NCI-H1092 treated with DMSO at 0.1 percent for 48 hours (cell line): Measurements from ENCODE around the gene SNX6.
A peak's percentile ranks its signal among the peaks of the same experiment; 100 is the strongest.
"Not testable (repeated sequence)": the region's sequence is repeated elsewhere in the genome, so short reads cannot be mapped to it uniquely, and the experiment has no call there.

ENCODE experiments used
- DNase-seq: peaks from one replicate; lab custom pipeline; 2025; lab: John Stamatoyannopoulos, UW

Gene SNX6

GRCh38 chr14:34629657-34630529 is at the start of gene SNX6:
SNX6 (minus strand) TSS chr14:34630148; CDS start chr14:34630116, 32 bp downstream.
- peak; percentile 84 for DNase-seq

GRCh38 chr14:34678735-34679134 is 48.8 kb upstream of the SNX6 start:
- DNase-seq, result no peak

GRCh38 chr14:34678306-34678705 is 48.4 kb upstream of the SNX6 start:
- no peak for DNase-seq

- DNase-seq, result peak; percentile 34
These were observed 46.7 kb upstream of the SNX6 start for GRCh38 chr14:34676516-34677211.

GRCh38 chr14:34673702-34674101 is 43.8 kb upstream of the SNX6 start:
- DNase-seq, result no peak

GRCh38 chr14:34671716-34672115 is 41.8 kb upstream of the SNX6 start:
- DNase-seq, result no peak

- DNase-seq, result no peak
These were observed 38.2 kb upstream of the SNX6 start for GRCh38 chr14:34668111-34668510.

GRCh38 chr14:34667007-34667406 is 37.1 kb upstream of the SNX6 start:
- DNase-seq, result no peak

GRCh38 chr14:34665785-34666435 is 36.0 kb upstream of the SNX6 start:
- DNase-seq, result no peak

- no peak for DNase-seq
These were observed 32.7 kb upstream of the SNX6 start for GRCh38 chr14:34662561-34663088.

- DNase-seq, result no peak
These were observed 30.8 kb upstream of the SNX6 start for GRCh38 chr14:34660796-34661195.

- DNase-seq, result no peak
These were observed 26.0 kb upstream of the SNX6 start for GRCh38 chr14:34655959-34656358.

GRCh38 chr14:34653073-34653472 is 23.1 kb upstream of the SNX6 start:
- not testable (repeated sequence) for DNase-seq

- DNase-seq, result not testable (repeated sequence)
These were observed 22.4 kb upstream of the SNX6 start for GRCh38 chr14:34652348-34652747.

GRCh38 chr14:34650786-34651584 is 21.0 kb upstream of the SNX6 start:
- DNase-seq, result no peak

- DNase-seq, result not testable (repeated sequence)
These were observed 20.1 kb upstream of the SNX6 start for GRCh38 chr14:34650006-34650405.

- DNase-seq, result no peak
These were observed 19.4 kb upstream of the SNX6 start for GRCh38 chr14:34649344-34649743.

GRCh38 chr14:34646570-34647255 is 16.8 kb upstream of the SNX6 start:
- DNase-seq, result no peak

GRCh38 chr14:34643361-34643760 is 13.4 kb upstream of the SNX6 start:
- no peak for DNase-seq

GRCh38 chr14:34642595-34642994 is 12.6 kb upstream of the SNX6 start:
- DNase-seq, result no peak

GRCh38 chr14:34640826-34641225 is 10.9 kb upstream of the SNX6 start:
- no peak for DNase-seq
